Mesodermal cell (in vitro differentiated cells): ENCODE results near the gene COL20A1.
"Not testable (repeated sequence)": the region's sequence is repeated elsewhere in the genome, so short reads cannot be mapped to it uniquely, and the experiment has no call there.

Experiments used
- H3K27ac ChIP-seq: 2 replicates; pipeline ENCODE4 v1.7.0; 2013; ENCODE audit warnings: mild to moderate bottlenecking, low read depth, low read length, moderate library complexity; ENCODE audit not compliant: severe bottlenecking
- H3K36me3 ChIP-seq: 2 replicates; pipeline ENCODE4 v1.7.1; 2013; ENCODE audit warnings: mild to moderate bottlenecking, low read length, moderate library complexity; ENCODE audit not compliant: control insufficient read depth, insufficient read depth
- H3K4me1 ChIP-seq: one replicate; pipeline ENCODE4 v1.7.1; 2013; ENCODE audit warnings: mild to moderate bottlenecking, low read length; ENCODE audit not compliant: insufficient read depth, control insufficient read depth, poor library complexity, severe bottlenecking
- H3K4me3 ChIP-seq: 2 replicates; pipeline ENCODE4 v1.7.0; 2013; ENCODE audit warnings: low read length, control low read depth, mild to moderate bottlenecking; ENCODE audit not compliant: insufficient read depth, poor library complexity, severe bottlenecking; ENCODE audit errors: extremely low read depth
- H3K9me3 ChIP-seq: 2 replicates; pipeline ENCODE4 v1.7.1; 2013; ENCODE audit warnings: mild to moderate bottlenecking, low read length, moderate library complexity; ENCODE audit not compliant: control insufficient read depth
- WGBS, 2 experiments: methylation state at CpG; one replicate each; pipeline ENCODE4 v1.1.5; 2013; ENCODE audit warnings: missing lambda C conversion rate in 2 of 2; ENCODE audit not compliant: insufficient coverage in 2 of 2; 5-methylcytosine and 5-hydroxymethylcytosine counted together

The COL20A1 gene

DNA sequence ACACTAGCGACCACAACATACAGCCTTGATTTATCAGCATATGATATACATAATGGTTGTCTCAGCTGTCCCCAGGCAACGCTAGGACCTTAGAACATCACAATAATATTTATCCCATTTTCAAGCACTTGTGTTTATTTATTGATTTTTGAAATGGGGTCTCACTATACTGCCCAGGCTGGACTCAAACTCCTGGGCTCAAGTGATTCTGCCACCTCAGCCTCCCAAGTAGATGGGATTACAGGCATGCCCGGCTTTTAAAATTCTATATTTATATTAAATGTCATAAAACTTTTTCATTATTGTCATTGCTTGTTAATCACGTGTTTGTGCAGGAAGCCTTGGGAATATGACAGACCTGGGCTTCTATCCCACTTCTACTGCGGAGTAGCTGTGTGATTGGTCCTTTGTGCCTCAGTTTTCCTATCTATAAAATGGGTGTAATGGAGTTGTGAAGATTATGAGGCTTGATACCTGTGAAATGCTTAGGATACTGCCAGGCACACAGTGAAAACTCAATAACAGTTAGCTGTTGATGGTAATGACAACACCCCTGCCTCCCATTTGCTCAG lies 10.2 kb downstream of the COL20A1 start:
- Histone ChIP-seq H3K4me3 (no peak overlapping the region), H3K36me3 (no peaks in the 10 kb centered on the region), H3K9me3 (no peaks in the 10 kb centered on the region), H3K4me1 (no peaks in the 10 kb centered on the region), H3K27ac (no peak overlapping the region)
- 71 to 100% methylated on average over 1 to 2 of the region's 5 CpGs for WGBS, 2 experiments

- Histone ChIP-seq H3K27ac (no peak overlapping the region), H3K4me1 (no peaks in the 10 kb centered on the region), H3K9me3 (no peaks in the 10 kb centered on the region), H3K36me3 (no peaks in the 10 kb centered on the region), H3K4me3 (no peak overlapping the region)
- WGBS, 2 experiments: 53 to 78% methylated on average over 4 to 6 of the region's 8 CpGs
Observed at GRCh38 chr20:63305393-63305792, 12.4 kb downstream of the COL20A1 start.

DNA sequence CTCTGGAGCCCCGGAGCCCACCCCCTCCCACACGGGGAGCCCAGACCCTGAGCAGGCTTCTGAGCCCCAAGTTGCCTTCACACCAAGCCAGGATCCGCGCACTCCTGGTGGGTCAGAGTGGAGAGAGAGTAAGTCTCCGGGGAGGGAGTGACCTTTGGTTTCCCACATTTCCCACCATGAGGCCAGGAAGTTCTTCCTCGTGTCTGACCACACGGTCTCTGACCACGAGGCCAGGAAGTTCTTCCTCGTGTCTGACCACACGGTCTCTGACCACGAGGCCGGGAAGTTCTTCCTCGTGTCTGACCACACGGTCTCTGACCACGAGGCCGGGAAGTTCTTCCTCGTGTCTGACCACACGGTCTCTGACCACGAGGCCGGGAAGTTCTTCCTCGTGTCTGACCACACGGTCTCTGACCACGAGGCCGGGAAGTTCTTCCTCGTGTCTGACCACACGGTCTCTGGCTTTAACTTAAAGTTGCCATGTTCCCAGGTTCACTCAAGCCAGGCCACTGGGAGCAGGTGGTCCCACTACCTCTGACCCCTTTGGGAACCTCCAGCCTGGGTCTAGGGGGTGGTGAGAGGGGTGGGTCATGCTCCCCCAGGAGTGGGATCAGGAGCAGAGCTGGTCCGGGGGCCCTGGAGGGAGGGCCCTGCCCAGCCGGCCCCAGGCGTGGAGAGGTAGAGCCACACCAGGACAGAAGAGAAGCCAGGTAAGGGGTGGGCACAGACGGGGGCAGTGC lies 13.1 kb downstream of the COL20A1 start:
- H3K27ac ChIP-seq, H3K9me3 ChIP-seq, H3K4me3 ChIP-seq, H3K4me1 ChIP-seq, H3K36me3 ChIP-seq: not testable (repeated sequence)
- 91% methylated on average over 3 to 13 of the region's 30 CpGs for WGBS, 2 experiments

DNA sequence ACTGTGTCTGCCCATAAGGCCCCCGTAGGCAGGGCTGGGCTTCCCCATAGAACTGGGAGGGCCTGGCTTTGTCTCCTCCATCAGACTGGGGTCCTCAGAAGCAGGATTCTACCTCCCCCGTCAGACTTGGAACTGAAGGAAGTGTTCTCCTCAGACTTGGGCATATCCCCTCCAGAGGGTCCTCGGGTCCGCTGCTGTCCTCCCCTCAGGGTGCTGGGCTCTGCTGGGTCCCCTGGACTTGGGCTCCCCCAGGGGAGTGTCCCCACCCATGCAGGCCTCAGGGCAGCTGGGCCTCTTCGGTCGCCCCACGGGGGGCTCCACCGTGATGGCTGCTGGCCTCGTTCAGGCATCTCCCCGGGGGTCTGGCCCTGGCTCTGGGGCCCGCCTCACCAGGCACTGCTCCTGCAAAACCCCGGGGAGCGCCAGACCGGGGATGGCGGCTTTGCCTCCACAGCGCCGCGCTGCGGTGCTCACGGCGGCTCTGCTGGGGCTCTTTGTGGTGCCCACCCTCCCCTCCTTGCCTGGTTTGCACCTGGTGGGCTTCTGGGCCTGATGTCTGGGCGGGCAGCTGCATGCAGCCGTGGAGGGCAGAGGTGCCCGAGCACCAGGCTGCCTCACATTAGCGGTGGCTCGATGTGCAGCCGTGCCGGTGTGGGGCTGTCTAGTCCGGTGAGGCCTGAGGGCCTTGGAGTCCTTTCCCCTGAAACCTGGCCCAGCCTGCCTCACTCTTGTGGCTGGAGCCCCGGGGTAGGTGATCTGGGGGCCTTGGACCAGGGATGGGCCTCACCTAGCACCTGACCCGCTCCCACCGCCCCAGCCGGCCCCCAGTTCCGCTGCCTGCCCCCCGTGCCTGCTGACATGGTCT lies 13.9 kb downstream of the COL20A1 start:
- Histone ChIP-seq H3K36me3 (no peaks in the 10 kb centered on the region), H3K27ac (no peak overlapping the region), H3K4me1 (no peaks in the 10 kb centered on the region), H3K4me3 (no peak overlapping the region), H3K9me3 (no peaks in the 10 kb centered on the region)
- 88 to 91% methylated on average over 35 of the region's 35 CpGs for WGBS, 2 experiments

GRCh38 chr20:63307538-63308217 lies 14.7 kb downstream of the COL20A1 start:
- Histone ChIP-seq H3K9me3 (no peaks in the 10 kb centered on the region), H3K4me3 (no peak overlapping the region), H3K36me3 (no peaks in the 10 kb centered on the region), H3K27ac (no peak overlapping the region), H3K4me1 (no peaks in the 10 kb centered on the region)
- WGBS, 2 experiments: 83 to 87% methylated on average over 19 to 23 of the region's 23 CpGs

- no peak overlapping the region for H3K27ac ChIP-seq
- H3K4me3 ChIP-seq: no peak overlapping the region
- 89 to 90% methylated on average over 25 to 29 of the region's 30 CpGs for WGBS, 2 experiments
- H3K36me3 ChIP-seq: no peaks in the 10 kb centered on the region
- no peaks in the 10 kb centered on the region for H3K4me1 ChIP-seq
- no peaks in the 10 kb centered on the region for H3K9me3 ChIP-seq
Observed at GRCh38 chr20:63308218-63308911, 15.4 kb downstream of the COL20A1 start.

DNA sequence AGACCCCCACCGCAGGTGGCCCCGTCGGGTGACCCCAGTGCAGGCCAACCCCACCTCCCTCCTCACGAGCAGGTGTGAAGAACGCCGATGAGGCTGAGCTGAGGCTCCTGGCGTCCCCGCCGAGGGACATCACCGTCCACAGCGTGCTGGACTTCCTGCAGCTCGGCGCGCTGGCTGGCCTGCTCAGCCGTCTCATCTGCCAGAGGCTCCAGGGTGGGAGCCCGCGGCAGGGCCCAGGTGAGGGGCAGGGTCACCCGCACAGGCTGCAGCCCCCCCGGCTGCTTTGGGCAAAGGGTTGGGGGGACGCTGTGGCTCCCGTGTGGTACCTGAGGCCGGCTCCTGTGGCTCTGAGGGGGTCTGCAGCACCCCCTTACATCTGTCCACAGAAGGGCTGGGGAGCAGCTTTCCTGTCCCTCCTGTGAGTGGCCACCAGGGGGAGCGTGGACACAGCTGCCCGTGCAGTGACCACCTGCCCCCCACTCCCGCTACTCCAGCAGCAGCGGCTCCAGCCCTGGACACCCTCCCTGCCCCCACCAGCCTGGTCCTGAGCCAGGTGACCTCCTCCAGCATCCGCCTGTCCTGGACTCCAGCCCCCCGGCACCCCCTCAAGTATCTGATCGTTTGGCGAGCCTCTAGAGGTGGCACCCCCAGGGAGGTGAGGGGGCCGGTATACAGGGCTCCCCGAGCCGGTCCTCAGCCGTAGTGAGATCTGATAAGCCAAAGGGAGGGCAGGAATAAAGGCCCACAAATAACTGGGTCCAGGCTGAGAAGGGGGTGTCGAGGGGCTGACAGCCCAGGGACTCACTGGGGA lies 16.5 kb downstream of the COL20A1 start:
- H3K9me3 ChIP-seq: no peaks in the 10 kb centered on the region
- 56 to 57% methylated on average over 27 to 28 of the region's 35 CpGs for WGBS, 2 experiments
- no peak overlapping the region for H3K27ac ChIP-seq
- no peak overlapping the region for H3K4me3 ChIP-seq
- H3K4me1 ChIP-seq: no peaks in the 10 kb centered on the region
- H3K36me3 ChIP-seq: no peaks in the 10 kb centered on the region

- no peaks in the 10 kb centered on the region for H3K36me3 ChIP-seq
- whole genome bisulfite sequencing, 2 experiments: 83 to 93% methylated on average over 9 to 12 of the region's 20 CpGs
- H3K4me1 ChIP-seq: no peaks in the 10 kb centered on the region
- no peaks in the 10 kb centered on the region for H3K9me3 ChIP-seq
- no peak overlapping the region for H3K4me3 ChIP-seq
- H3K27ac ChIP-seq: no peak overlapping the region
Observed at GRCh38 chr20:63310265-63310991, 17.4 kb downstream of the COL20A1 start.

- H3K4me3 ChIP-seq: no peak overlapping the region
- H3K9me3 ChIP-seq: no peaks in the 10 kb centered on the region
- no peaks in the 10 kb centered on the region for H3K36me3 ChIP-seq
- H3K27ac ChIP-seq: no peak overlapping the region
- H3K4me1 ChIP-seq: no peaks in the 10 kb centered on the region
- 88 to 95% methylated on average over 24 to 26 of the region's 29 CpGs for WGBS, 2 experiments
Observed at GRCh38 chr20:63311186-63311832, 18.3 kb downstream of the COL20A1 start.
